Breast epithelium (tissue), 3 donors: ENCODE results near the gene PITX2.

Source experiments
- POLR2A ChIP-seq: fragments of 450-650 bp; IDR thresholded peaks from one replicate; pipeline ENCODE4 v1.6.1; 2016; ENCODE audit warnings: antibody characterized with exemption, mild to moderate bottlenecking, moderate library complexity
- POLR2AphosphoS5 ChIP-seq, 3 donors: sonication (generic); formaldehyde crosslinking; IDR thresholded peaks; one replicate each; pipeline ENCODE4 v1.6.1; 2017; ENCODE audit warnings: antibody characterized with exemption in 3 of 3

- TF ChIP-seq POLR2A (no peak), POLR2AphosphoS5 (IDR thresholded peaks at IDR 0.05) (no peak)
Measured at GRCh38 chr4:110609044-110609750, 13.7 kb downstream of the PITX2 start.
